Peyer's patch (tissue), 4 donors: ENCODE measurements around the gene ZZZ3.

Source experiments
- POLR2A ChIP-seq, 2 donors: fragments of 450-650 bp; IDR thresholded peaks; one replicate each; pipeline ENCODE4 v1.5.1; 2017; ENCODE audit warnings: antibody characterized with exemption in 2 of 2, mild to moderate bottlenecking in 2 of 2, moderate library complexity in 2 of 2
- TF ChIP-seq, protein P1 (sequence below), 6 experiments: fragments of 450-650 bp in 4 of 6; fragments of 200-600 bp in 2 of 6; sonication (generic) in 1 of 6; IDR thresholded peaks; one replicate each; pipeline ENCODE4 v1.5.1; 2017 to 2019; ENCODE audit warnings: antibody characterized with exemption in 6 of 6, mild to moderate bottlenecking in 3 of 6, moderate library complexity in 1 of 6

GRCh38 chr1:77652970-77653516 is 29.4 kb downstream of the ZZZ3 start:
- TF ChIP-seq POLR2A (IDR thresholded peaks at IDR 0.05), result no peak
- TF ChIP-seq, protein P1, sequence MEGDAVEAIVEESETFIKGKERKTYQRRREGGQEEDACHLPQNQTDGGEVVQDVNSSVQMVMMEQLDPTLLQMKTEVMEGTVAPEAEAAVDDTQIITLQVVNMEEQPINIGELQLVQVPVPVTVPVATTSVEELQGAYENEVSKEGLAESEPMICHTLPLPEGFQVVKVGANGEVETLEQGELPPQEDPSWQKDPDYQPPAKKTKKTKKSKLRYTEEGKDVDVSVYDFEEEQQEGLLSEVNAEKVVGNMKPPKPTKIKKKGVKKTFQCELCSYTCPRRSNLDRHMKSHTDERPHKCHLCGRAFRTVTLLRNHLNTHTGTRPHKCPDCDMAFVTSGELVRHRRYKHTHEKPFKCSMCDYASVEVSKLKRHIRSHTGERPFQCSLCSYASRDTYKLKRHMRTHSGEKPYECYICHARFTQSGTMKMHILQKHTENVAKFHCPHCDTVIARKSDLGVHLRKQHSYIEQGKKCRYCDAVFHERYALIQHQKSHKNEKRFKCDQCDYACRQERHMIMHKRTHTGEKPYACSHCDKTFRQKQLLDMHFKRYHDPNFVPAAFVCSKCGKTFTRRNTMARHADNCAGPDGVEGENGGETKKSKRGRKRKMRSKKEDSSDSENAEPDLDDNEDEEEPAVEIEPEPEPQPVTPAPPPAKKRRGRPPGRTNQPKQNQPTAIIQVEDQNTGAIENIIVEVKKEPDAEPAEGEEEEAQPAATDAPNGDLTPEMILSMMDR (IDR thresholded peaks at IDR 0.05), result no peak
